HFF-Myc (cell line): ENCODE data around the gene OR1L6.

Experiments used
- DNase-seq: peaks from one replicate; pipeline ENCODE4 v3.0.0-alpha.2; 2011; ENCODE audit warnings: low read depth; ENCODE audit errors: extremely low read depth
- H3K4me3 ChIP-seq: replicated peaks from 2 replicates; pipeline ENCODE4 v1.5.1; 2011; ENCODE audit warnings: low read depth, mild to moderate bottlenecking, control low read depth, low read length
- TF ChIP-seq, protein P1 (sequence below): IDR thresholded peaks from 2 replicates; pipeline ENCODE4 v1.5.1; 2012; ENCODE audit warnings: mild to moderate bottlenecking, low read depth, low read length, control low read depth; ENCODE audit errors: missing control alignments

OR1L6 gene, protein sequence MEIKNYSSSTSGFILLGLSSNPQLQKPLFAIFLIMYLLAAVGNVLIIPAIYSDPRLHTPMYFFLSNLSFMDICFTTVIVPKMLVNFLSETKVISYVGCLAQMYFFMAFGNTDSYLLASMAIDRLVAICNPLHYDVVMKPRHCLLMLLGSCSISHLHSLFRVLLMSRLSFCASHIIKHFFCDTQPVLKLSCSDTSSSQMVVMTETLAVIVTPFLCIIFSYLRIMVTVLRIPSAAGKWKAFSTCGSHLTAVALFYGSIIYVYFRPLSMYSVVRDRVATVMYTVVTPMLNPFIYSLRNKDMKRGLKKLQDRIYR

DNA sequence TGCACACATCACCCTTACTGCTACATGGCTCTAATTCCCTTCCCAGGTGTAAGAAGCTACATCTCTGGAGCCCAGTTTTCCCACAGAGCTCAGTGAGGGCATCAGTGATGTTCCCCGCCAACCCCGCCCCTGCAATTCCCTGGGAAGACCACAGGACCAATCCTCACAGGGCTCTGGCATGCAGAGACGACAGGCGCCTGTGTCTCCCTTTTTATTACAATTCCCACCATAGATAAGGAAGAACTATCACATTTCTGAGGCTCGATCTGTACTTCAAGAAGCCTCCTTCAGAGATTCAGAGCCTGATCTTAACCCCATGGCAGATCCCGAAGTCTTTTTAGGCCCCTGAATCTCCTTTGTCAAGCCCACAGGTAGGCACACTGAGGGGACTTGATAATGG lies at the start of gene OR1L6:
Gene OR1L6, plus strand, starts transcription at position 301 of the 400 bp plus-strand sequence. CDS start 7,545 bp downstream, outside the sequence.
- TF ChIP-seq, protein P1, sequence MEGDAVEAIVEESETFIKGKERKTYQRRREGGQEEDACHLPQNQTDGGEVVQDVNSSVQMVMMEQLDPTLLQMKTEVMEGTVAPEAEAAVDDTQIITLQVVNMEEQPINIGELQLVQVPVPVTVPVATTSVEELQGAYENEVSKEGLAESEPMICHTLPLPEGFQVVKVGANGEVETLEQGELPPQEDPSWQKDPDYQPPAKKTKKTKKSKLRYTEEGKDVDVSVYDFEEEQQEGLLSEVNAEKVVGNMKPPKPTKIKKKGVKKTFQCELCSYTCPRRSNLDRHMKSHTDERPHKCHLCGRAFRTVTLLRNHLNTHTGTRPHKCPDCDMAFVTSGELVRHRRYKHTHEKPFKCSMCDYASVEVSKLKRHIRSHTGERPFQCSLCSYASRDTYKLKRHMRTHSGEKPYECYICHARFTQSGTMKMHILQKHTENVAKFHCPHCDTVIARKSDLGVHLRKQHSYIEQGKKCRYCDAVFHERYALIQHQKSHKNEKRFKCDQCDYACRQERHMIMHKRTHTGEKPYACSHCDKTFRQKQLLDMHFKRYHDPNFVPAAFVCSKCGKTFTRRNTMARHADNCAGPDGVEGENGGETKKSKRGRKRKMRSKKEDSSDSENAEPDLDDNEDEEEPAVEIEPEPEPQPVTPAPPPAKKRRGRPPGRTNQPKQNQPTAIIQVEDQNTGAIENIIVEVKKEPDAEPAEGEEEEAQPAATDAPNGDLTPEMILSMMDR, result no peak
- H3K4me3 ChIP-seq, result no peak within 1 kb of the TSS
- no peak for DNase-seq

DNA sequence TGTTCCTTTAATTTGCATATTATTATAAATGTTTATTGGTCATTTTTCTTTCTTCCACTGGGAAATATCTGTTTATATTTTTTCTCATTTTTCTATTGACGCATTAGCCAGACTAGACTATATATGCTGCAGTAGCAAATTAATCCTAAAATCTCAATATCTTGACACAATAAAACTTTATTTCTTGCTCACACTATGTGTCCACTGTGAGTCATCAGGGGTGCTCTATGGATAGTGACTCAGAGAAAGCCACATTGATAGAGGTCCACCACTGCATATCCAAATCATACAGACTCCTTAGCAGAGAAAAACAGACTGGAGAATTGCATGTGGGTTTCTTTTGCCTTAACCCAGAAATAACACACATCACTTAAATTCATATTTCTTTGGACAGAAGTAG lies 46.4 kb upstream of the OR1L6 start:
- TF ChIP-seq, protein P1, result no peak
- no peak overlapping the region for H3K4me3 ChIP-seq
- DNase-seq, result no peak

DNA sequence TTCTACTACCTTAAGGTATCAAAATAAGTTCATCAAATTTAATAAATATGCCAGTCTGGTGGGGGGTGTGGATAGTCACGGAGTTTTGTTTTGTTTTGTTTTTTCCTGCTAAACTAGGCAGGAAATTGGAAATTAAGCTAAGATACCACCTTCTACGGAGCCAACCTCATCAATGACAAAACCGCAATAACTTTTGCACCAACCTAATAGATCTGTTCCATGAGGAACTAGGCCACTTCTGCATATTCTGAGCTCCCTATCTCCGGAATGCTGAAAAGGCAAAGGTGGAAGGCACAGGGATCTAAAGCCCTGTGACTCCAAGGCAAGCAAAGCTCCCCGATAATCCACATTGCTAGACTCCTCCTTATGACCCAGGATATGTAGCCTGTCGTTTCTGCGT lies 24.1 kb upstream of the OR1L6 start:
- DNase-seq, result no peak
- no peak overlapping the region for H3K4me3 ChIP-seq
- TF ChIP-seq, protein P1, result no peak

DNA sequence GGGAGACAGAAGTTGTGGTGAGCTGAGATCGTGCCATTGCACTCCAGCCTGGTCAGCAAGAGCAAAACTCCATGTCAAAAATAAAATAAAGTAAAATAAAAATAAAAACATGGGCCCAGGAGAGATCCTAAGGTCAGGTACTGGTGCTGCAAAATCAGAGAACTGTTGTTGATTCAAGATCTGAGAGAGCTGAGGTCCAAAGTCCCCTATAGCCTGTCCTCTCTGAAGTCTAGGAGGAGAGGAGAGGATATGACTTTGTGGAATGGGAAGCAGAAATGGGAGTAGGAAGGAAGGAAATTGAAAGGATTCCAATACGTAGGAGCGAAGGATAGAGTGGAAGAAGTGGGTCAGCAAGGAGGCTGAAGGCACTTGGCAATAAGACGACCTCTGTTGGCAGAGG lies 22.9 kb upstream of the OR1L6 start:
- TF ChIP-seq, protein P1, result no peak
- no peak for DNase-seq
- H3K4me3 ChIP-seq, result no peak overlapping the region

DNA sequence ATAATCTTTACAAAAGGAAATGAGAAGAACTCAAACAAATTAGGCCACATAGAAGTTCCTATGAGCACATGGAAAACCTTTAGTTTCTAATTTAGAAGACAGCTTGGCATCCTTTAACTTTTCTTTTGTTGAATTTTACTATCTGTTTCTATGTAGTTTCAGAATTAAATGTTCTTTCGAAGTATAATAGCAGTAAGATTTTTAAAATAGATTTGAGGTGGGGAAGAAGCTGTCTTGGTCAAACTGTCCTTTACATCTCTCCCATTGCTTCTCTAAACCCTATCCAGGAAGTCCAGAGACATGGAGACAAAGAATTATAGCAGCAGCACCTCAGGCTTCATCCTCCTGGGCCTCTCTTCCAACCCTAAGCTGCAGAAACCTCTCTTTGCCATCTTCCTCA lies 18.4 kb upstream of the OR1L6 start, which contains the start of gene OR1L4:
Gene OR1L4, plus strand, starts transcription at position 301 of the 400 bp plus-strand sequence. Its CDS starts 0 bp downstream, at position 301.
- TF ChIP-seq, protein P1, result no peak
- no peak for DNase-seq
- no peak within 1 kb of the TSS for H3K4me3 ChIP-seq

DNA sequence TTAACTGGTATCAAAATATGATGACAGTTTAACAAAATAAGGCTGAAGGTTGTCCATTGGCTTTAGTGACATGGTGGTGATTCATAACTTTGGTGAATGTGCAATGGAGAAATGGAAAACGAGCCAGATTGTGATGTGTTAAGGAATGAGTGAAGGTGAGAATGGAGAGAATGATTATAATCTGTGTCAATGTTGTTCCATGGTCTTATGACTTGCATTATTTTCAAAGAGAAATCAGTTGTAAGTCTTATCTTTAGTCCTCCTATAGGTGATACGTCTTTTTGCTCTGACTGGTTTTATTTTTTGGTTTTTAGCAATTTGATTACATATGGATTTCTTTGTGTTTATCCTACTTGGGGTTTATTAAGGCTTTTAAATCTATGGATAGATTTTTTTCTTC lies 12.7 kb downstream of the OR1L6 start:
- TF ChIP-seq, protein P1, result no peak
- DNase-seq, result no peak
- H3K4me3 ChIP-seq, result no peak overlapping the region
